Measurements from ENCODE around the gene KRT8.
"Not testable (repeated sequence)": the region's sequence is repeated elsewhere in the genome, so short reads cannot be mapped to it uniquely, and the experiment has no call there.

KRT8 gene

DNA sequence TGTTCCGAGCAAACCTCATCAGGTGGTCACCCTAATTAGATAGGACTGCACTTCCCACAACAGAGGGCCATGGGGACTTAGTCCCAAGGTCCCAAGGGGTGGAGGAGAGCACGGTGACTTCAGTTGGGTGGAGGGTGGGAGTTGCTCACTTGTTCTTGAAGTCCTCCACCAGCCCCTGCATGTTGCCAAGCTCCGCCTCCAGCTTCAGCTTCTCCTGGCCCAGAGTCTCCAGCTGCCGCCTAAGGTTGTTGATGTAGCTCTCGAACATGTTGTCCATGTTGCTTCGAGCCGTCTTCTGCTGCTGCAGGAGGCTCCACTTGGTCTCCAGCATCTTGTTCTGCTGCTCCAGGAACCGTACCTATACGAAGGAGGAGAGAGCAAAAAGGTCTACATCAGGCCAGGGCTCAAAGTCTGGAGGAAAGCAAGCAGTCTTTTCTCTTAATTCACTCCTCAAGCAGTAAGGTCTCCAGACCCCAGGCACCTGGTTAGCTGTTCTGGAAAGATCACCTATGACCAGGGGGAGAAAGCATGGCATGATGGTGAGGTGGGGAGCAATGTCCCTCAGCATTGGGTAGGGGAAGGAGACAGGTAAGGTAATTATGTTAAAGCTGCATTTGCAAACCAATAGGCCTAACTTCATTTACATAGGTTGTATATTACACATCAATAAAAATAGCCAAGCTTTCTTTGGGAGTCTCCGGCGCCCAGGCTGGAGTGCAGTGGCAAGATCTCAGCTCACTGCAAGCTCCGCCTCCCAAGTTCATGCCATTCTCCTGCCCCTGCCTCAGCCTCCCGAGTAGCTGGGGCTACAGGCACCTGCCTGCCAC, 2.9 kb downstream of the KRT8 start:
- in situ Hi-C loops (cut with MboI; ENCODE audit: low sequenced_read_pairs), result no loop called here

DNA sequence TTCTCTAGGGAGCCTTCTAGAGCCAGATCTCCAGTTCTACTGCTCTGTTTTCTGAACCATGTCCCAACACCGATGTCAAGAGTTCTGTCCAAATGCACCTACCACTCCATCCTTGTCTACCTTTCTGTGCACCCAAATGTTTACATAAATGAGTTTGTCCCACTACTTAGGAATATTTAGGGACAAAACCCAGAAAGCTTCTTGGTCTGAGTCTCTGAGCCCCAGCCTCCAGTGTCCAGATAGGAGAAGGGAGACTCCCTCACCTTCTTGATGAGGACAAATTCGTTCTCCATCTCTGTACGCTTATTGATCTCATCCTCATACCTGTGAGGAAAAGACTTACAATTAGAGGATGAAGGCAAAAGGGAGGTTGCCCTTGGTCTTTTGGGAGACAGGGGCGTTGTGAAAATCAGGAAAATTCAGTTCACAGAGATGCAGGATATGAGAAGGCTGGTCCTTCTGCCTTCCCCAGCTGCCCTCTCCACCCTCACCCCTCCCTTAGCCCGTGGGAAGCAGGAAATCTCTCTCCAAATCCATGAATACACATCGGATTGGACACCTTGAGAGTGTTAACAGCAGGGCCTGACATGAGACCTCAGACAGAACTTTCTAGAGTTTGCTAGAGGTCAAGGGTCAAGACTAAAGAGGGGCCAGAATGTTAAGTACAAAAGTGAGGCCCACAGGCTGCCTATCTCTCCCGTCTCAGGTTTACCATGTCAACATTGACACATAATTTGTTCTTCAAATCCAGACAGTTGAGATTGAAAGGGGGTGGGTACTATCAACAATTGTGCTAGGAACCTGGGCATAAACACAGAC, 3.8 kb downstream of the KRT8 start:
- in situ Hi-C loops (cut with MboI; ENCODE audit: low sequenced_read_pairs), result no loop called here

DNA sequence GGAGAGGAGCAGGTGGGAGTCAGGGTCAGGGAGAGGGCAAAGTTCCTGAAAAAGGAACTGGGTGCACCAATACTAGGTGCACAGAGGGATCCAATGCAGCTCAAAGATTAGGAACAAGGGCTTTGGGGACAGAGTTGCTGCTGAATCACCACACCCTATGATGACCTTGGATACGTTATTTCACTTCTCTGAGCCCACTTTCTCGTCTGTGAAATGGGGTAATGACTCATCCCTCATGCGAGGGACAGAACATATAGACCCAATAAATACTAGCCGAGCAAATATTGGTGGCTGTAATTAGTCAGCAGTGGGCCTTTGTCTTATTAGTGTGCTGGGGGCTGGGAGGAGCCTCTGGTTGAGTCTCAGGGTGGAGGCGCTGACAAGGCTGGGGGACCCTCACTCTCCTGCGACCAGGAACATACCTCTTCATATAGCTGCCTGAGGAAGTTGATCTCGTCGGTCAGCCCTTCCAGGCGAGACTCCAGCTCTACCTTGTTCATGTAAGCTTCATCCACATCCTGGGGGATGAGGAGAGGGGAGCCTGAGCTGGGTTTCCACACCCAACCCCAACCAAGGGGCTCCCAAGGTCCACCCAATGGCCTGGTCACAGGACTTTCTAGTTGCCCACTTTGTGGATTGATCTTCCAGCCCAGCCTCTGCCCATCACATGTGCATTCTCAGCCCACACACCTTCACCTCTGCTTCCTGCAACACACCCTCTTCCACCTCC, 4.5 kb downstream of the KRT8 start:
- in situ Hi-C loops (cut with MboI; ENCODE audit: low sequenced_read_pairs), result no loop called here

DNA sequence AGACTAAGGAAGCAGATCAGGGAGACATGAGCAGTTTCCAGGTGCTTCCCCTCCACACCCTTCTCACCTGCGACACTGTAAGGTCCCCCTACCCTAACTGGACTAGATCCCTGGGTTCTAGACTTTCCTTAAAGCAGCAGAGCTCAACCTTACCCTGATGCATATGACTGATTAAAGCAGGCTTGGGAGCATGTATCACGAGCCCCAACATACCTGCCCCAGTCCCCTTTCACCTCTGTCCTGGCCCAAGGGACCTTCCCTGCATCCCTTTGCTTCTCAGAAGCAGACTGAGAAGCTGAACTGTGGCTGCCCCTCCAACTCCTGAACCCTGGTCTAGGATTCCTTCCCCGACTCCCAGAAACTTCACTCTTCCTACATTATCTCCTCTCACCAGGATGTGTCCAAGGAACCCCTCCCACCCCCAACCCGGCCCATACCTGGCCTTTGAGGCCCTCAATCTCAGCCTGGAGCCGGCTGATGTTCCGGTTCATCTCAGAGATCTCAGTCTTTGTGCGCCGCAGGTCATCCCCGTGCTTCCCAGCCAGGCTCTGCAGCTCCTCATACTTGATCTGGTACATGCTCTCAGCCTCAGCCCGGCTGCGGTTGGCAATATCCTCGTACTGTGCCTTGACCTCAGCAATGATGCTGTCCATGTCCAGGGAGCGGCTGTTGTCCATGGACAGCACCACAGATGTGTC, 5.4 kb downstream of the KRT8 start:
- in situ Hi-C loops (cut with MboI; ENCODE audit: low sequenced_read_pairs), result no loop called here

DNA sequence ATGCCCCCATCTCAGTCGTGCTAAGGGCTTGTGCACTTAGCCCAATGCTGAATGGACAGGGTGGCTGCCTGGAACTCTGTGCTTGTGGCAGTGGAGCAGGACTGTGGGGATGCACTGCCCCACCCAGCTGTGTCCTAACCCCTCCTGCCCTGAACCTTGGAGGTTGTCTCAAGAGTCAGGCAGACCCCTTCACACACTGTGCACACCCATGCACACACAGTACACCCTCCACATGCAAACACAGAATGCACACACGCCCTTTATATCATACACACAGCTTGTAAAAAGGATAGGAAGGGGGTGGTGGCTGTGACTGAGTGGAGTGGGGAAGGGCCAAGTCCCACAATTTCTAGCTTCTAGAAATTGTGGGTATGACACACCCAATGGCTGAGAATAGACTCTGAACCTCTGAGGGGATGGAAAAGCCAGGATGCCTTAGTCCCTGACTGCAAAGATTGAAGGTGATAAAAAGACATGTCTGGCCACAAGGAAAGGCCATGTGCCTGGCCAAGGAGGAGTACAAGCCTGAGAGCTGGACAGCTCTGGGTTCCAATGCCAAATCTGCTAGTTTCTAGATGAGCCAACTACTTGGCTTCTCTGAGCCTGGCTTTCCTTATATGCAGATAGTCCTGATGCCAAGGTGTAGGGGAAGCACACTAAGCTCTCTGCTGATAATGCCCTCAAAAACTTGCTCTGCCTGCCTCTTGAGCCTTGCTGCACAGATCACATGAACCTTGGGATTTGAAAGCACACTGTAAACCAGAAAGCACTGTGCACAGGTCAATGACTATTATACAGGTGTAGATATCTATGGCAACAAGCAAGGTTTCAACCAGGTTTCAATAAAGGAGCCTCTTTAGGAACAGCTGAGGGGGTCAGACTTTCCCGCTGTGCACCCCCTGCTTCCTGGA, 8.4 kb downstream of the KRT8 start:
- in situ Hi-C loops (cut with MboI; ENCODE audit: low sequenced_read_pairs), result no loop called here

DNA sequence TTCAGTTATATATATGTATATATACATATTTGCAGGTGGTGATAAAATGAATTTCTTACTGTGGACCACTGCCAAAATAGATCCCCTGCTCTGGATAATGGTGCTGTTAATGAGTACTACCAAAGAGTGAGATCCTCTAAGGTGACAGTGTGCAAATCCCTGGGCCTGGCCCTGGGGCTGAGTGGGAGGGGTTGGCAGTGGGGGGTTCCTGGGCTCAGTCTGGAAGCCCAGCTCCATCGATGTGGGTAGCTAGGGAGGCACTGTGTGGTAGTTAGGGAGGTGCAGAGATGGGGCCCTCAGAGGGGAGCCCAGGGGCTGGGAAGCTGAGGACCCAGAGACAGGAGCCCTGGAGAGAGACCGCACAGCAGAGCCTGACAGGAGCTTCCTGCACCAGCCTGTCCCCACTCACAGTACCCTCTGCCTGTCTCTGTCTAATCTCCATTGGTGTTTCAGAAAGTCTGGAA, 9.1 kb downstream of the KRT8 start:
- in situ Hi-C loops (cut with MboI; ENCODE audit: low sequenced_read_pairs), result no loop called here

DNA sequence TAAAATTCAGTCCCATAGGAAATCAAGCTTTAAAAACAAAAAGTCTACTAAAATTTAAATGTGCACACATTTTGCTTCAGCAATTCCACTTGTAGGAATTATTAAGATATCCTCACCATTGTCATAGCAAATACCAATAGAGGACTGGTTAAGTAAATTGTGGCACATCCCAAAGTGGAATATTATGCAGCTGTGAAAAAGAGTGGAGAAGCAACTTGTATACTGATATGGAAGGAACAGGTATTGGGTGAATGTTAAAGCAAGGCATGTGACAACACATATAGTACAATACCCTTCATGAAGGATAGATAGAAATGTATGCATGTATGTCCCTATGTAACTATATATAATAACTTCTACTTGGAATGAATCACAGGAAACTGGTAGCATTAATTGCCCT, 11.9 kb downstream of the KRT8 start:
- in situ Hi-C loops (cut with MboI; ENCODE audit: low sequenced_read_pairs), result no loop called here

DNA sequence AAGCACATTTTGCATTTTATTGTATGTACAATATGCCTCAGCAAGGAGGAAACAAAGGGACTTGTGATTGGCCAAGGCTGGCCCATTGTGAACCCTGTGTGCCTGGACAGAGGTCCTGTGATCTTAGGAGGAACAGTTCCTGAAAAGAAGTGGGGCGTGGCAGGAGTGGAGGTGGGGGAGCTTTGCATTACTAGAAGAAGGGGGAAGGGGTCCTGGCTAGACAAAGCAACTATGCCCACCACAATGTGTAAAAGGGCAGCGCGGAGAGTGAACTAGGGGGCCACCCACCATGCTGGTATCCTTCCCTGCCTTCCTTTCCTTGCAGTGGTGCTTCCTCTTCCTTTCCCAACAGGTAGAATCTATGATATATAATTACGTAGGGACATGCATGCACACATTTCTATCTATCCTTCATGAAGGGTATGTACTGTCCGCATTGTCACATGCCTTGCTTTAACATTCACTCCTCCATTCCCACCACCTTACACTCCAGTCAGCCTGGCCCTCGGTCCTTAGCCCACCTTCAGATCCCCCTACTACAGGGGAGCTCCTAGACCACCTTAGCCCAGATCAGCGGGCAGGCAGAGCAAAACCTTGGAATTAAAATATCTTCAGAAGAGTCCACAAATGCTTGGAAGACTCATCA, 12.5 kb downstream of the KRT8 start:
- in situ Hi-C loops (cut with MboI; ENCODE audit: low sequenced_read_pairs), result no loop called here

DNA sequence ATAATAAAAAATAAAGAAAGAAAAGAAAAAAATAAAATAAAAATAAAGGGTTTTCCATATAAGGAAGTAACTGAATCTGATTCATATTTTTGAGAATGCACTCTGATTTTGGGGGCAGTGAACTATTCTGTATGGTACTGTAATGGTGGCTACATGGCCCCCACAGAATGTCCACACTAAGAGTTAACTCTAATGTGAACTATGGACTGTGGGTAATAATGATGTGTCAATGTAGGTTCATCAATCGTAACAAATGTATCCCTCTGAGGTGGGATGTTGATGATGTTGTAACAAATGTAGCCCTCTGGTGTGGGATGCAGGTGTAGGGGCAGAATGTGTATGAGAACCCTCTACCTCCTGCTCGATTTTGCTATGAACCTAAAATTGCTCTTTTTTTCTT, 13.8 kb downstream of the KRT8 start:
- in situ Hi-C loops (cut with MboI; ENCODE audit: low sequenced_read_pairs), result no loop called here

DNA sequence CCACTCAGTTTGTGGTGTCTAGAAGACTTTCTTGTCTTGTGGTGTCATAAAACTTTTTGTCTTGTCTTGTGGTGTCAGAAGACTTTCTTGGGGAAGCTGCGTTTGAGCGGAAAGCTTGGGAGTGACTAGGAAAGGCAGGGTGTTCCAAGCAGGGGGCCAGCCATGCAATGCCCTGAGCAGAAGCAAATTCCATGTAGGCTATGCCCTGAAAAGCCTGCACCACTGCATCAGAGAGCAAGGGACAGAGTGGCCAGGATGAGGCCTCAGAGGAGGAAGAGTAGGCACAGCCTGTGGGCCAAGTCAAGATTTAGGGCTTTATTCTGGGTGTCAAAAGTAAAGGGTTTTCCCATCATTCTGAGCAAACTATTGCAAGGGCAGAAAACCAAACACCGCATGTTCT, 14.5 kb downstream of the KRT8 start:
- in situ Hi-C loops (cut with MboI; ENCODE audit: low sequenced_read_pairs), result no loop called here

DNA sequence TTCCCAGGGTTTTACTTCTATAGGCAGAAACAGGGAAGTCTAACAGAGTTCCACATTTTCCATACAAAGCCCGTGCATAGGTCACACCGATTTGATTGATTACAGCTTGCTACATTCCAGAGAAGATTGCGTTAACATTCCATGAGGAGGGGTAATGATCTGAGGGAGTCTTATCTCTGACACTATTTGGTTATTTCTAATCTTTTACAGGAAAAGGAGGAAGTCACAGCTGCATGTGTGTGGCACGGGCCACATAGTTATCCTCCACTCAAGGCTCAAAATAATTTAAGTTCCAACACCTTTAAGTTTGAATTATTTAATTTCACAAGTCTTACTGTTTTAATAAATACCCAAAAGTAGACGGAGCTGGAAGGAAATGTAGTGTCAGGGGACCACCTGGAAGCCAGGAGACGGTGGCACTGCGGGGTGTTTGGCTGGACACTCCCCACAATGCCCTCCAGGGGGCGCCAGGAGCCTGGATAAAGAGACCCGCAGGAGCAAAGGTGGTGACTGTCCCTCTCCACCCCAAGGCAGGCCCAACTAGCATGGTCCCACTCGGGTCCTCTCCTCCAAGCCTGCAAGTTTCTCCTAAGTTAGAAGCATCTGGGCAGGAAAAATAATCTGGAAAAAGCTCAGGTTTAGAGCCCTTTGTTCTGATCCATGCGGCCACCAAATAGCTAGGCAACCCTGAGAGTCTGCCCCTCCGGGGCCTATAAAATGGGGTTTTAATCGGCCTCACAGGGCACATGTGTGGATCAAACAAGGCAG, 20.2 kb downstream of the KRT8 start:
- in situ Hi-C loops (cut with MboI; ENCODE audit: low sequenced_read_pairs), result no loop called here

DNA sequence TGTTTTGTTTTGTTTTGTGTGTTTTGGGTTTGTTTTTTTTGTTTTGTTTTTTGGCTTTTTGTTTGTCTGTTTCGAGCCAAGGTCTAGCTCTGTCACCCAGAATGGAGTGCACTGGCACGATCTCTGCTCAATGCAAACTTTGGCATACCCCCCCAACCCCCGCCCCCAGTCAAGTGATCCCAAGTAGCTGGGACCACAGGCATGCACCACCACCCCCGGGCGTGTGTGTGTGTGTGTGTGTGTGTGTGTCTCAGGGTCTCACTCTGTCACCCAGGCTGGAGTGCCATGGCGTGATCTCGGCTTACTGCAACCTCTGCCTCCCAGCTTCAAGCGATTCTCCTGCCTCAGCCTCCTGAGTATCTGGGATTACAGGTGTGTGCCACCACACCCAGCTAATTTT, 24.4 kb downstream of the KRT8 start:
- in situ Hi-C loops (cut with MboI; ENCODE audit: low sequenced_read_pairs), result not testable (repeated sequence)

DNA sequence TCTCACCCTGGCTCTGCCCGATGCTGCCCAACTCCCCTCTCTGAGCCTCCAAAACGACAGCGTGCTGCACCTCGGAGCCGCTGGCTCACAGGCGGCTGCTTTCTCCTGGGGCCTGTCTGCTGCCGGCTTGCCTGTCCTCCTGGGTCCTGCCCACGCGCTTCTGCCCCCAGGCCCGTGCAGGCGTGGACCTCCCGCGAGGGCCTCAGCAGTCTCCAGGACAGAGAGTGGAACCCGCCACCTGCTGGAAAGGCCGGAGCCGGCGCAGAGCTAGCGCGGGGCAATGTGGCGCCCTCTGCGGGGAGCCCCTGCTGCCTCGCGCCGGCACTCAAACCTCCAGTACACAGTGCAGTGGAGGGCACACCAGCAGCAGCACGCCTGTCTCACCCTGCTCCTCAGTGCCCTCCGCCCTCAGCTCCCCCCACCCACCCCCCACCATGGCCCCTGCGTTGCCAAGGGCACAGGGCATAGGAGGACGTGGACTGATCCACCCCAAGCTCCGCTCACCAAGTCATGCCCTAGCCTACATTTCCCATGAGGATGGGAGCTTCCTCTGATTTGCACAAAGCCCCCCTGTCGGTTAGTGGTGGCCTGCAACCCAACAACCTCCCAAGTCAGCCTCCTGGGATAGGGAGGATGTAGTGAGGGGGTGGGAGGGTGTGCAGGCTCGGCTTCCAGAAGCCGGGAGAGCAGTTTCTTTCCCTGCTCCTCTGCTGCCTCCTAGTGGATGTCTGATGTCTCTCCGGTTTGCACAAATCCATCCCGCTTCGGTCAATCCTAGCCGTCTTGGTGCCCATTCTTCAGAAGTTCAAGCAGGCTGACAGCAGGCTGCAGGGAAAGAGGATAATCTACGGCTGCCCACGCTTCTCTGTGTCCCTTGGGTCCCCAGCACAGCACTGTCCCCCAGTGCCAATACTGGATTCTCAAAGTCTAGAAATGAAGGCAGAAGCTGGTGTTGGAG, 25.2 kb downstream of the KRT8 start:
- in situ Hi-C loops (cut with MboI; ENCODE audit: low sequenced_read_pairs), result no loop called here

DNA sequence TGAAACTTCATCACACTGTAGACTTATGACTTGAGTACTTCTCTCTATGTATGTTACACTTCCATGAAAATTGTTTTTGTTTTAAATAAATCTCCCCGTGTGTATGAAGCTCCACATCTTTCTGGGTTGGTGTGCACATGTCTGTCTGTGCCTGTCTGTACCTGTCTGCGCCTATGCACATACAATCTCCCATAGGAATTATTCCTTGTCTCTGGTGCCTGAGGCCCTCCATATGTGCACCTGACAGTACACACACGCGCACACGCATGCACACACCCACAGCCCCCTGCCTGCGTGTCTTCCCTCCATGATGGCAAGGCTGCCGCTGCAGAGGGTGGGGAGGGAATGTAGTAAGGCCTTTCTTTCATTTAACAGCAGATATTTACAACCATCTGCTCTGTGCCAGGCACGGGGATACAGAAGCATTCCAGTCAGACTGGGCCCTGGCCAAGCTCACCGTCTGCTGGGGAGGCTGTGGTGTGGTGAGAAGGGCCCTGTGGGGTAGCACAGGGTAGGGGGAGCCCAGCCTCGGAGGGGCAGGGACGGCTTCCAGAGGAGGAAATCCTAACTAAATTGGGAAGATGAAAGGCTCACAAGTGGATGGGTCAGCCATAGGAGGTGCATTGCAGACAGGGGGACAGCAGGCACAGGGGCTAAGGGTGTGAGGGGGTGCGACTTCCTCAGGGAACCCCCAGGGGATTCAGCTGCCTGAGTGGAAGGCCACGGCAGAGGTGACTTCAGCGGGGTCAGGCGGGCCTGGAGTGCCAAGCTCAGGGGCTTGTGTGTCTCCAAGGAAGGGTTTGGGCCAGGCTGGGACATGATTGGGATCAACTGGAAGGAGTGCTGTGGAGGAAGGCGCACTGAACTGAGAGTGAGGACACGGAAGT, 26.1 kb downstream of the KRT8 start:
- in situ Hi-C loops (cut with MboI; ENCODE audit: low sequenced_read_pairs), result no loop called here

DNA sequence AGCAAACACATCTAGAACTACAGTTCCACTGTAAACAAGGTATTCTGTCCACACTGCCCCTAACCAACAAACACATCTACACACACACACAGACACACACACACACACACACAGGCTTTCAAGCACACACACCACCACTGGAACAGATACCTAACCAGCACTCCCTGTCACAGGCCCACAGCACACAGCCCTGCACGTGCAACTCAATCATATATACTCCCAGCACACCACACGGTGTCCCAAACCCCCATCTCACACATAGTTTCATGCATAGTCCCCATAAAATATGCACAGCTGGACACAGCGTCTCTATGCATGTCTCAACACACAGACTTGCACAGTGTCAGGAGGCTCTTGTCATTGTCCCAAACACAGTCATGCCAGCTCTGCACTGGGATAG, 27.6 kb downstream of the KRT8 start:
- in situ Hi-C loops (cut with MboI; ENCODE audit: low sequenced_read_pairs), result no loop called here

DNA sequence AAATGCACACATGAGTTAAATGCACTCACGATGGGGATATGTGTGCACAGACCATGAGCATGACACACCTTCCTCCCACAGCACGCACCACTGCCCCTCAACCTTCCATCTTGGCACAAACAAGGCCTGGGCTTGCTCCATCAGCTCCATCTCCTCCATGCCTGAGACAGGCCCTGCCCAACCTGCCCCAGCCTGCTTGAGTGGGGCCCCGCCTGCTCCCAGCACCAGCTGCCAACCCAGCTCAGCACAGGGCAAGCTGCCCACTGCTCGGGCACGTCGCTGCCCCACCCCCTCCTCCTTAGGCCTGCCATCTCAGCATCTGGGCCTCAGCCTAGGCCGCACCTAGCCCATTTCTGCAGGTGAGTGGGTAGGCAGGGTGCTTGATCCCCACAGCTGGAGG, 28.5 kb downstream of the KRT8 start:
- in situ Hi-C loops (cut with MboI; ENCODE audit: low sequenced_read_pairs), result no loop called here
